CD4-positive, alpha-beta T cell treated with Interleukin-4 for 4 hours (primary cell): Measurements from ENCODE around the gene AGBL5.
"Not testable (repeated sequence)": the region's sequence is repeated elsewhere in the genome, so short reads cannot be mapped to it uniquely, and the experiment has no call there.

Experiments
- DNase-seq: peaks from one replicate; pipeline ENCODE4 v3.0.0-alpha.2; 2020

Gene AGBL5

GRCh38 chr2:27054721-27055120 lies 3.3 kb downstream of the AGBL5 start:
- no peak for DNase-seq

GRCh38 chr2:27057184-27057583 lies 5.7 kb downstream of the AGBL5 start:
- no peak for DNase-seq

GRCh38 chr2:27058210-27058609 lies 6.7 kb downstream of the AGBL5 start:
- DNase-seq = no peak

- no peak for DNase-seq
Observed at GRCh38 chr2:27059141-27059820, 7.8 kb downstream of the AGBL5 start.

- DNase-seq = no peak
Observed at GRCh38 chr2:27060323-27060722, 8.9 kb downstream of the AGBL5 start.

- DNase-seq = no peak
Observed at GRCh38 chr2:27065128-27065527, 13.7 kb downstream of the AGBL5 start.

- no peak for DNase-seq
Observed at GRCh38 chr2:27067385-27067784, 15.9 kb downstream of the AGBL5 start.

GRCh38 chr2:27069436-27069835 lies 18.0 kb downstream of the AGBL5 start:
- no peak for DNase-seq

GRCh38 chr2:27069961-27070618 lies 18.6 kb downstream of the AGBL5 start:
- no peak for DNase-seq

GRCh38 chr2:27070653-27071276 lies 19.3 kb downstream of the AGBL5 start:
- DNase-seq = no peak

- peak; percentile 86 for DNase-seq
Observed at GRCh38 chr2:27071277-27071989, 20.0 kb downstream of the AGBL5 start, which contains the start of gene OST4. Gene OST4, minus strand, starts transcription at chr2:27071654.

GRCh38 chr2:27071990-27072830 lies 20.7 kb downstream of the AGBL5 start:
- DNase-seq = peak; percentile 14

- DNase-seq = no peak
Observed at GRCh38 chr2:27072920-27073319, 21.5 kb downstream of the AGBL5 start.

GRCh38 chr2:27073782-27074181 lies 22.3 kb downstream of the AGBL5 start:
- DNase-seq = no peak

- DNase-seq = peak; percentile 43
Observed at GRCh38 chr2:27074738-27075565, 23.5 kb downstream of the AGBL5 start.

- not testable (repeated sequence) for DNase-seq
Observed at GRCh38 chr2:27075566-27075871, 24.1 kb downstream of the AGBL5 start.

GRCh38 chr2:27076323-27076722 lies 24.9 kb downstream of the AGBL5 start:
- DNase-seq = no peak

GRCh38 chr2:27077231-27077630 lies 25.8 kb downstream of the AGBL5 start:
- DNase-seq = no peak

GRCh38 chr2:27078267-27079194 lies 27.1 kb downstream of the AGBL5 start, which contains the start of gene EMILIN1:
Gene EMILIN1, plus strand, starts transcription at chr2:27078615. Its CDS starts 451 bp downstream, at chr2:27079066.
- DNase-seq = no peak
